ENCODE results near the gene SLC6A12. TPM values are rescaled to one million over a fixed set of nuclear protein-coding genes. Genes with fewer than 3 reads are reported as not detected.
"Not testable (repeated sequence)": the region's sequence is repeated elsewhere in the genome, so short reads cannot be mapped to it uniquely, and the experiment has no call there.

Gene SLC6A12
- total RNA-seq, 4 donors from 2014 or later = 1.7 to 7.9 TPM; not detected in 2

DNA sequence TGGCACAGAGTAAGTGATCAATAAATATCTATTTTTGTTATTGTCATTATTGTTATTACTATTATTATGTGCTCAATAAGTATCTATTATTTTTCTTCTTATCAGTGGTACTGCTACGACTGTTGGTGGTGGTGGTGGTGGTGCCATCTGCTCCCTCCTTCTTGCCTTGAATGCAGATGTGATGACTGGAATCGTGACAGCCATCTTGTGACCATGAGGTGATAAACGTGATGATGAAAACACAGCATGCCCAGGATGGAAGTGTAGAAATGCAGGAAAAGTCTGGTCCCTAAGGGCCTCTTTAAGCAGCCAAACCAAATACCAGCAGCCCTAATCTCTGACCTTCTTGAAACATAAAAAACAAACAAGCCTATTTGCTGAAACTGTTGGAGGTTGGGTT, 22.4 kb downstream of the SLC6A12 start:
- no peaks in the 10 kb centered on the region for H3K36me3 ChIP-seq
- H3K9me3 ChIP-seq = no peaks in the 10 kb centered on the region
- H3K4me3 ChIP-seq = no peak overlapping the region
- TF ChIP-seq POLR2A (IDR thresholded peaks at IDR 0.05) = no peak
- peaks cover 0 to 10% (median 3%) of the 10 kb centered on the region in 4 donors for H3K4me1 ChIP-seq
- no peaks in the 10 kb centered on the region for H3K27me3 ChIP-seq
- H3K27ac ChIP-seq = no peak overlapping the region
- DNase-seq = no peak

DNA sequence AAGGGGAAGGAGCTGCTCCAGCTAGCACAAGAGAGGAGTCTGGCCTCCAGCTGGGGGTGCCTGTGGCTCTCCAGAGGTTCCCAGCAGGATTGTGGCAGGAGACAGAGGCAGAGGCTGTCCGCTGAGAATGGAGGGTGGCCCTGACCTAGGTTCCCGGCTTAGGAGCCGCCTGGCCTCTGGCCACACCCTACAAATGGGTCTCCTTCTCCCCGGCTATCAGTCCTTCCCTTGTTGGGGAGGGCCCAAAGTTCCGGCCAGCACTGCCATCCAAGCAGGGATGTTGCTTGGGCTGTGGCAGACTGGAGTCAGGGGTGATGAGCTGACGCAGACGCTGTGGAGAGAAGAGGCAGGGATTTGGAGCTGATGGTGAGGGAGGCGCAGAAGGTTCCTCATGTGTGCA, 23.1 kb downstream of the SLC6A12 start:
- Histone ChIP-seq H3K36me3 (no peaks in the 10 kb centered on the region), H3K9me3 (no peaks in the 10 kb centered on the region), H3K4me3 (no peak overlapping the region), H3K27ac (no peak overlapping the region), H3K27me3 (no peaks in the 10 kb centered on the region), H3K4me1 (peaks cover 0 to 10% (median 3%) of the 10 kb centered on the region in 4 donors)
- no peak for DNase-seq
- TF ChIP-seq, protein P1, sequence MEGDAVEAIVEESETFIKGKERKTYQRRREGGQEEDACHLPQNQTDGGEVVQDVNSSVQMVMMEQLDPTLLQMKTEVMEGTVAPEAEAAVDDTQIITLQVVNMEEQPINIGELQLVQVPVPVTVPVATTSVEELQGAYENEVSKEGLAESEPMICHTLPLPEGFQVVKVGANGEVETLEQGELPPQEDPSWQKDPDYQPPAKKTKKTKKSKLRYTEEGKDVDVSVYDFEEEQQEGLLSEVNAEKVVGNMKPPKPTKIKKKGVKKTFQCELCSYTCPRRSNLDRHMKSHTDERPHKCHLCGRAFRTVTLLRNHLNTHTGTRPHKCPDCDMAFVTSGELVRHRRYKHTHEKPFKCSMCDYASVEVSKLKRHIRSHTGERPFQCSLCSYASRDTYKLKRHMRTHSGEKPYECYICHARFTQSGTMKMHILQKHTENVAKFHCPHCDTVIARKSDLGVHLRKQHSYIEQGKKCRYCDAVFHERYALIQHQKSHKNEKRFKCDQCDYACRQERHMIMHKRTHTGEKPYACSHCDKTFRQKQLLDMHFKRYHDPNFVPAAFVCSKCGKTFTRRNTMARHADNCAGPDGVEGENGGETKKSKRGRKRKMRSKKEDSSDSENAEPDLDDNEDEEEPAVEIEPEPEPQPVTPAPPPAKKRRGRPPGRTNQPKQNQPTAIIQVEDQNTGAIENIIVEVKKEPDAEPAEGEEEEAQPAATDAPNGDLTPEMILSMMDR (IDR thresholded peaks at IDR 0.05) = no peak
- TF ChIP-seq POLR2A (IDR thresholded peaks at IDR 0.05) = no peak

DNA sequence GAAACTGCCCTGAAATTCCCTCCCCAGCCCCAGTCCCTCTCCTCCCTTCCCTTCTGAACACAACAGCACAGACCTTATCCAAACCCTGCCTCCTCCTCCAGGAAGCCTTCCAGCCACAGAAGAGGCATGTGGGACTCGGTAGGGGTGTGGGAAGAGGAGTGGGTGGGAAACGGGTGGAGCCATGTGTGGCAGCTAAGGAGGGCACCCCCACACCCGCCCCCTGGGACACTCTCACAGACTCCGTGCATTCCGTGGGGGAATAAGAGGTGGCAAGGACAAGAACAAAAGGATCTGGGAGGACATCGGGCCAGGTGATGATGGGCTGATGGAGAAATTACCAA, 24.4 kb downstream of the SLC6A12 start:
- no peak overlapping the region for H3K4me3 ChIP-seq

DNA sequence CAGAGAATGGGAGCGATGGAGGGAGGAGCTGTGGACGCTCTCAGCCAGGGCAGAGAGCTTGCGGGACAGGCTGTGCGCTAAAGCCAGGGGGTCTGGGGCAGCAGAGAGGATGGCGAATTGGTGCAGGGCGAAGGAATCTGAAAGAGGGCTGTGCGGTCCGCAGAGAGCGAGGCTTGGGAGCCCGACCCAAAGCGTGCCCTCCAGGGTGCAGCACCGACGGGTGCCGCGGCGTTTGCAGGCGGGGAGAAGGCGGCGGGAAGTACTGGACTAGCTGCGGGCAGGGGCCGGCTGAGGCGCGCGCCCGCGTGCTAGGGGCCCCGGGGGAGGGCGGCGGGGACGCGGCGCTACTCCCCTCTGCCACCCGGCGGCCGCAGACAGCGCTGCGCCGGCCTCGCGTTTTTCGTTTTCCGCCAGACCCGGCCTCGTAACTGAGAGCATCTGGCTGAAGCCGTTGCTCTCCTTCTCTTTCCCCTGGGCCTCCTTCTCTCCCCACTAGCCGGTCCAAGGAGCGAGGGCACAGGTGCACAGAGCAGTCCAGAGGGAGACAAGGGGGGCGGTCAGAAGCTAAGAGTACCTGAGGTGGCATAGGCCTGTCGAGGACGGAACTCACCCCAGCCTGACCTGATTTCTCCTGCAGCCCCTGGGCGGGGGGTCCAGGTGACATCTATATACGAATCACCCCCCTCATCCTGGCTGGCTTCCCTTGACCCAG, 24.9 kb downstream of the SLC6A12 start:
- H3K27me3 ChIP-seq = no peaks in the 10 kb centered on the region
- H3K9me3 ChIP-seq = no peaks in the 10 kb centered on the region
- no peaks in the 10 kb centered on the region for H3K36me3 ChIP-seq
- H3K4me3 ChIP-seq = peak overlapping the region; percentile 24 to 58 (median 49)
- H3K4me1 ChIP-seq = peaks cover 0 to 10% (median 3%) of the 10 kb centered on the region in 4 donors
- peak in 2 of 3 donors; percentile 68 to 69 for DNase-seq
- TF ChIP-seq, protein P1 (IDR thresholded peaks at IDR 0.05) = peak; percentile 17 to 90 (median 68)
- no peak for TF ChIP-seq POLR2A (IDR thresholded peaks at IDR 0.05)
- H3K27ac ChIP-seq = no peak overlapping the region

More for the DNA sequence above, 24.4 kb downstream of the SLC6A12 start:
- Histone ChIP-seq H3K27ac (no peak overlapping the region), H3K27me3 (no peaks in the 10 kb centered on the region), H3K36me3 (no peaks in the 10 kb centered on the region), H3K9me3 (no peaks in the 10 kb centered on the region), H3K4me1 (peaks cover 0 to 10% (median 3%) of the 10 kb centered on the region in 4 donors)
- DNase-seq = no peak
- TF ChIP-seq, protein P1 (IDR thresholded peaks at IDR 0.05) = no peak
- TF ChIP-seq POLR2A (IDR thresholded peaks at IDR 0.05) = no peak

DNA sequence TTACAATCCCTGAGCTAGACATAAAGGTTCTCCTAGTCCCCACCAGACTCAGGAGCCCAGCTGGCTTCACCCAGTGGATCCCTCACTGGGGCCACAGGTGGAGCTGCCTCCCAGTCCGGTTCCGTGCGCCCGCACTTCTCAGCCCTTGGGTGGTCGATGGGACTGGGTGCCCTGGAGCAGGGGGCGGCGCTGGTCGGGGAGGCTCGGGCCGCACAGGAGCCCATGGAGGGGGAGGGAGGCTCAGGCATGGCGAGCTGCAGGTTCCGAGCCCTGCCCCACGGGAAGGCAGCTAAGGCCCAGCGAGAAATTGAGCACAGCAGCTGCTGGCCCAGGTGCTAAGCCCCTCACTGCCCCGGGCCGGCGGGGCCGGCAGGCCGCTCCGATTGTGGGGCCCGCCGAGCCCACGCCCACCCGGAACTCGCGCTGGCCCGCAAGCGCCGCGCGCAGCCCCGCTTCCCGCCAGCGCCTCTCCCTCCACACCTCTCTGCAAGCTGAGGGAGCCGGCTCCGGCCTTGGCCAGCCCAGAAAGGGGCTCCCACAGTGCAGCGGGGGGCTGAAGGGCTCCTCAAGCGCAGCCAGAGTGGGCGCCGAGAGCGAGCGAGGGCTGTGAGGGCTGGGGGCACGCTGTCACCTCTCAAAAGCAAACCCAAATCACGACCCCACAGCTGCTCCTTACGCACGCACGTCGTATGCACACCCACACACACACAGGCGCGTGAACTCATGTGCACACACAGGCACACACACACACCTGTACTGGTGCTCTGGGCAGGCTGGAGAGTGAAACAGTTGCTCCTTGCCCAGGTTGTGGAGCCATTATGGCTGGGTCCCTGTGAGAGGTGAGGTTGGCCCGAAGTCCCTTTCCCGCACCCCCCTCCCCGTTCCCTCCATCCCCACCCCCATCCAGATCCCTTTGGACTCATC, 25.7 kb downstream of the SLC6A12 start:
- DNase-seq, H3K36me3 ChIP-seq, H3K27me3 ChIP-seq, H3K27ac ChIP-seq, H3K9me3 ChIP-seq: not testable (repeated sequence)
- Histone ChIP-seq H3K4me1 (peaks cover 0 to 10% (median 3%) of the 10 kb centered on the region in 4 donors), H3K4me3 (peak overlapping the region; percentile 24 to 58 (median 49))

DNA sequence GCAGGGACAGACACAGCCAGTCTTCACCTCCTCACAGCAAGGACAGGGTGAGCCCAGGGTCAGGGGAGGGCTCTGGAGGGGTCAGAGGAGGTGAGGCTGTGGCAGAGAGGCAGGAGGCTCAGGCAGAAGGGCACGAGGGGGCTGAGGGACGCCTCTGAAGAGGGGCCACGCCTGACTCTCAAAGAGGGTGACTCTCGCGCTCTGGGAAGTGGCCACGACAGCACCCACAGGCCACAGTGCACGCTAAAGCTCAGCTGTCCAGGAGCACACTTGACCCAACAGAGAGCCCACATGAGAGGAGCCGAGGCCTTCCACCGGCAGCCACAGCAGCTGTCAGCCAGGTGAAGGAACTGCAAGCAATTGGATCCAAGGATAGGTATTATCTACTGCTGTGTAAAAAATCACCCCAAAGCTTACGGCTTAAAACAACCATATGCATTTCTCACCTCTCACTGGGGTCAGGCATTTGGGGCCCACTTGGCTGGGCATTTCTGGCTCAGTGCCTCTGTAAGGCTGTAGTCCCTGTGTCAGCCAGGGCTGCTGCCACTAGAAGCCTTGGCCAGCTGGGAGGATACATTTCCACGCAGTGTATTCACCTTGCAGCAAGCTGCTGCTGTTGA, 27.8 kb downstream of the SLC6A12 start:
- no peak overlapping the region for H3K4me3 ChIP-seq
- H3K9me3 ChIP-seq = no peaks in the 10 kb centered on the region
- H3K27ac ChIP-seq = no peak overlapping the region
- TF ChIP-seq POLR2A (IDR thresholded peaks at IDR 0.05) = no peak
- TF ChIP-seq, protein P1 (IDR thresholded peaks at IDR 0.05) = no peak
- no peak for DNase-seq
- no peaks in the 10 kb centered on the region for H3K36me3 ChIP-seq
- H3K4me1 ChIP-seq = peaks cover 0 to 10% (median 3%) of the 10 kb centered on the region in 4 donors
- no peaks in the 10 kb centered on the region for H3K27me3 ChIP-seq

All from Peyer's patch (tissue), 4 donors.